GM10248 (cell line): ENCODE data around the gene SLC35B2.

ENCODE experiments used
- CTCF ChIA-PET: fragments of 300-600 bp; sonication (Branson Sonifier 250); formaldehyde crosslinking; extraction: SDS; loops from one replicate; lab custom pipeline; 2021; ENCODE audit warnings: antibody characterized with exemption; lab: Yijun Ruan, JAX
- POLR2A ChIA-PET: fragments of 350-650 bp; sonication (Branson Sonifier 250); formaldehyde crosslinking; extraction: SDS; loops from one replicate; lab custom pipeline; 2020; ENCODE audit warnings: antibody characterized with exemption; lab: Yijun Ruan, JAX
- DNase-seq: peaks from one replicate; pipeline ENCODE4 v3.0.0; 2012; ENCODE audit errors: extremely low spot score
- TF ChIP-seq, protein P1 (sequence below): IDR thresholded peaks from 2 replicates; pipeline ENCODE4 v1.5.1; 2012; ENCODE audit warnings: mild to moderate bottlenecking, low read depth; ENCODE audit errors: extremely low read depth, missing control alignments, control extremely low read depth

Gene SLC35B2

DNA sequence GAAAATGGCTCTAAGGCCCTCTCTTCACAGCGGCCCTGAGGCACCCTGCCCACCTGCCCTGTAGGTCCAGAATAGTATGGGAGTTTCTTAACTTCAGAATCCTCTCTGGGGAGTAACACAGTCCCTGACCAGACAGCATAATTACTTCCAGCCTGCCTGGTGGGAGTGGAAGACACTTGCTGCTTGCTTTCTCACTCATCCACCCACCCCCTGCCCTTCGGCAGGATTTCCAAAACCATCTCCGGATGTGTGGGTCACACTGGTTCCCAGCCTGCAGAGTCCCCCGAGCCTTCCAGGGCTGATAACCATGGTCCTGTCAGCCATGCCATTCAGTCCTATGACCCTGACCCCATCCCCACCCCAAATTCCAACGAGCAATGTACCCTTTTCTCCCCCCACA is 28.5 kb downstream of the SLC35B2 start:
- peak; percentile 2 for DNase-seq
- ChIA-PET CTCF (interaction anchor here (0.9 to 2.5 kb wide), 3 partner anchors 14 to 56 kb away, joined by 3 to 8 read pairs (median 7); no protein-coding TSS in a partner anchor), POLR2A (no interaction called here)
- TF ChIP-seq, protein P1, sequence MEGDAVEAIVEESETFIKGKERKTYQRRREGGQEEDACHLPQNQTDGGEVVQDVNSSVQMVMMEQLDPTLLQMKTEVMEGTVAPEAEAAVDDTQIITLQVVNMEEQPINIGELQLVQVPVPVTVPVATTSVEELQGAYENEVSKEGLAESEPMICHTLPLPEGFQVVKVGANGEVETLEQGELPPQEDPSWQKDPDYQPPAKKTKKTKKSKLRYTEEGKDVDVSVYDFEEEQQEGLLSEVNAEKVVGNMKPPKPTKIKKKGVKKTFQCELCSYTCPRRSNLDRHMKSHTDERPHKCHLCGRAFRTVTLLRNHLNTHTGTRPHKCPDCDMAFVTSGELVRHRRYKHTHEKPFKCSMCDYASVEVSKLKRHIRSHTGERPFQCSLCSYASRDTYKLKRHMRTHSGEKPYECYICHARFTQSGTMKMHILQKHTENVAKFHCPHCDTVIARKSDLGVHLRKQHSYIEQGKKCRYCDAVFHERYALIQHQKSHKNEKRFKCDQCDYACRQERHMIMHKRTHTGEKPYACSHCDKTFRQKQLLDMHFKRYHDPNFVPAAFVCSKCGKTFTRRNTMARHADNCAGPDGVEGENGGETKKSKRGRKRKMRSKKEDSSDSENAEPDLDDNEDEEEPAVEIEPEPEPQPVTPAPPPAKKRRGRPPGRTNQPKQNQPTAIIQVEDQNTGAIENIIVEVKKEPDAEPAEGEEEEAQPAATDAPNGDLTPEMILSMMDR, result no peak

DNA sequence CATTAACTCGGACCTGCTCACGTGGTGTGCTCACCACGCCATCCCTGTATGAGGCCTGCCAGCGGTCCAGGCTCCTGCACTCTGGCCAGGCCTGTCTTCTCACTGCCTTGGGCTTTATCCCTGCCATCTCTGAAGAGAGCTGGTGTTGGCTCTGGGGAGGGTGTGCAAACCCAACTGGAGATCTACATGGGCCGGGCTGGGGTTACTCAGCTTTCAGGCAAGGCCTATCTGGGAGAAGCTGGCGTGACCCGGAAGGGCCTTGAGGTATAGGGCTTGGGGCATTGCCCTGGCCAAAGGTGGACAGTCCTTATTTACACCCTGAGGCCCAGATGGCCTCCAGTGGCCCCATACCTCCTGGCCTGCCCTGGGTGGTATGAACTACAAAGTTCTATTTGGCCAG is 28.9 kb downstream of the SLC35B2 start:
- CTCF ChIA-PET, result interaction anchor here (0.9 to 2.5 kb wide), 6 partner anchors 9 to 459 kb away, joined by 3 to 12 read pairs (median 6); partner anchors contain the start of gene AARS2

DNA sequence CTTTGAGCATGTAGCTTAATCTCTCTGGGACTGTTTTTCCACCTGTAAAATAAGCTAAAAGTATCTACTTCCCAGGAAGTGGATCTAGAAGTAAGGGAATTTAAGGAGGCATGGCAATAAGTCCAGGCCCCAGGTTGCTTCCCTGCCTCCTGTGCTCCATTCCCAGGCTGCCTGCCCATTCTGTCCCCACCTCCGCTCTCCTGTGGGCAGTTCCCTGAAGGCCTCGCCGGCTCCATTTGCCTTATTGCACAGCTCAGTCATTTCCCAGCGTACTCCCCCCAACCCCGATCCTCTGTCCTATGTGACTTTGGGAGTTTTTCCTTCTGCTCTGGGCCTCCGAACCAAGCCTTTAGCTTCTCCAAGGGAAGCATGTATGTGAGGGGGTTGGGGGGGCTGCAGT is 29.3 kb downstream of the SLC35B2 start:
- DNase-seq, result no peak
- TF ChIP-seq, protein P1, result no peak
- ChIA-PET POLR2A (interaction anchor here (0.7 kb wide), 1 partner anchor 19 kb away, joined by 4 read pairs; the partner anchor contains the start of gene HSP90AB1), CTCF (interaction anchor here (0.9 to 2.5 kb wide), 8 partner anchors 10 to 459 kb away, joined by 3 to 12 read pairs (median 4); partner anchors contain the start of genes AARS2 and MYMX)

More for the DNA sequence above, 28.9 kb downstream of the SLC35B2 start:
- no peak for DNase-seq
- POLR2A ChIA-PET, result interaction anchor here (0.7 kb wide), 1 partner anchor 18 kb away, joined by 4 read pairs; the partner anchor contains the start of gene HSP90AB1
- TF ChIP-seq, protein P1, result no peak

DNA sequence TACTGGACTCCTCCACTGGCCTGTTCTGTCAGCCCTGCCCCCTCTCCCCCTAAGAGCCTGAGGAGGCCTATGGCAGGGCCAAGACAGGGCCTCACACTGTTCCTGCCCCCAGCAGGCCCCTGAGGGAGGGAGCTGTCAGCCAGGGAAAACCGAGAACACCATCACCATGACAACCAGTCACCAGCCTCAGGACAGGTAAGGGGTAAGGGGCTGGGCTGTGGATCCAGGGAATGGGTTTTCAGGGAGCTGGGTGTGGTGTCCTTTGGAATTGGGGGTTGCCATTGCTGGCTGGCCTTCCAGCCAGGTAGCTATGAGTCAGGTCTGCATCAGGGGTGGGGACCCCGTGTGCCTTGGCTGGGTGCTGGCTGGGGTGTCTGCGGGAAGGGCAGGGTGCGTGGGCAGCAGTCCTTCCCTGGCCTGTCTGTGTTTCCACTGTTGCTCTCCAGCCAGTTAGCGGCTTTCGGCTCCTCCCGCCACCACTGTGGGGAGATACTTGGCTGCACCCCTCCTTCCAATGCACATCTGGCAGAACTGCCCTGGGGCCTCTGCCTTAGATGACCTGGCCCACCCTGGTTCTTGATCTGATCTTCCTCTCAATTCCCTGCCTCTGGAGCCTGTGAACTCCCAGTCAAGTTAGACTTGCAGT is 30.1 kb downstream of the SLC35B2 start:
- no peak for DNase-seq
- ChIA-PET CTCF (interaction anchor here (0.9 to 2.5 kb wide), 7 partner anchors 11 to 458 kb away, joined by 3 to 12 read pairs (median 5); partner anchors contain the start of genes AARS2 and MYMX), POLR2A (no interaction called here)
- TF ChIP-seq, protein P1, result no peak

DNA sequence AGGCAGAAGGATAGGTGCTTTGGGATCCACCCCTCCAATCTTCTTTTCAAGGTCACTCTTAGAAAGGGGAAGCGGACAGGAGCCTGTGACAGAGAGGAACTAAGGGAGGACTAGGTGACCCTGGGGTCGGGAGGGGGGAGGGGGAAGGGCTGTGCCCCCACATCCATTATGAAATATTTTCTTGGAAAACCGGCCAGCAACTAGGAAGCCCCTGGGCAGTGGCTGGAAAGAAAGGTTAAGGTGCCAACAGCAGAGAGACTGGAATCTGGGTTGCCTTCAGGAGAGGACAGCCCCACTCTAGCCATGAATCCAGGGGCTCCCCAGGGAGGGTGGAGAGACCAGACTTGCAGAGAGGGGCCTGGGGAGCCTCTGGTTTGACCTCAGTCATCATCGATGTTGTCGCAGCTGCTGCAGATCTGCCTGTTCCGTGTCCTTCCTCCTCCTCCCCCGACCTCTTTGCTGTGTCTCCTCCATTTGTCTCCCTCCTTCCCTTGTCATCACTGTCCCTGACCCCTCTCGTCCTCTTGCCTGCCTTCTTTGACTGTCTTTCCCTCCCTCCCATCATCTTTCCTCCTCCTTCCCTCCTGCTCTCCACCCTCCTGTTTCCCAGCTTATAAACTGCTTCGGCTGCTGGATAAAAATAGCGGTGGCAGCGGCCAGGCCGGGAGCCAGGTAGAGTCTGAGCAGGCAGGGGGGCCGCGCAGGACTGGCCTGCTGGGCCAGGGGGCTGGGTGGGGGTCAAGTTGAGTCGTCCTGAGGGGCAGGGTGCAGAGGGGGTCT is 30.8 kb downstream of the SLC35B2 start:
- TF ChIP-seq, protein P1, result no peak
- POLR2A ChIA-PET, result interaction anchor here (3.3 kb wide), 1 partner anchor 21 kb away, joined by 21 read pairs; the partner anchor contains the start of gene HSP90AB1
- DNase-seq, result peak; percentile 13

DNA sequence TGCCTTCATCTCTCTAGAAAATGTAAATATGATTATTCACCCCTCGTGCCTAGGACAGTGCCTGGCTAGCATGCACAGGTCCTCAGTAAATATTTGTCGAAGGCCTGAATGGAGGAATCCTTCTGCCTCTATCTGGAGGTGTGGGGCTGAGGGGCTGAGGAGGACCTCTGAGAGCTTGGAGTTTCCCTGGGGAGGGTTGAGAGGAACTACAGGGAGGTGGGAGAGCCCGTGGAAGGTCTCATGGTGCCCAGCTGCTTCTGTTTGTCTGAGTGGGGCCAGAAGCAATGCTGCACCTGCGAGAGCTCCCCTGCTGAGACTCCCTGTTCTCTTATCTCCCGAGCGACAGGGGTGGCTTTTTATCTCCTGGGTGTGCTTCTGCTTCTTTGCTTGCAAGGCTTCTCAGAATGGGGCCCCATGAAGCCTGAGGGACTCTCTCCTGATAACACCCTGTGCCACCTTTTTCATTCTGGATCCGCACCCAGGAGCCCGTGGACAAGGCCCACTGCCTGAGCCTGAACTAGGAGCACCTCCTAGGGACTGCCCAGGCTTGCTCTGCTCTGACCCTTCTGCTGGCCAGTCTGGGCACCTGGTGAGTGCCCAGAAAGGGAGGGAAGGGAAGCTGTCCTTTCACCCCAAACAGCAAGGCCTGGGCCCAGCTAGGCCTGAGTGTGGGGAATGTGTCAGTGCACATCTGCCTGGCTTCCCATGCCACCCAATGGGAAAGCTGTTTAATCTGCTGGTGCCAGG is 31.6 kb downstream of the SLC35B2 start:
- ChIA-PET CTCF (interaction anchor here (1.0 to 6.8 kb wide), 7 partner anchors 10 to 126 kb away, joined by 4 to 116 read pairs (median 7); partner anchors contain the start of gene HSP90AB1), POLR2A (interaction anchor here (0.6 to 3.3 kb wide), 2 partner anchors 22 to 832 kb away, joined by 5 to 21 read pairs; partner anchors contain the start of gene HSP90AB1)
- peak; percentile 10 for DNase-seq
- TF ChIP-seq, protein P1, result no peak

More for the DNA sequence above, 30.8 kb downstream of the SLC35B2 start:
- CTCF ChIA-PET, result interaction anchor here (1.4 to 6.8 kb wide), 6 partner anchors 9 to 52 kb away, joined by 3 to 116 read pairs (median 20); partner anchors contain the start of genes HSP90AB1 and MYMX
